ENCODE results near the gene NSF. TPM values are rescaled to one million over a fixed set of nuclear protein-coding genes. Genes with fewer than 3 reads are reported as not detected.
"Not testable (repeated sequence)": the region's sequence is repeated elsewhere in the genome, so short reads cannot be mapped to it uniquely, and the experiment has no call there.

Gene NSF
- total RNA-seq, 4 donors from 2014 or later = 20.9 to 30.8 (median 24.5) TPM

DNA sequence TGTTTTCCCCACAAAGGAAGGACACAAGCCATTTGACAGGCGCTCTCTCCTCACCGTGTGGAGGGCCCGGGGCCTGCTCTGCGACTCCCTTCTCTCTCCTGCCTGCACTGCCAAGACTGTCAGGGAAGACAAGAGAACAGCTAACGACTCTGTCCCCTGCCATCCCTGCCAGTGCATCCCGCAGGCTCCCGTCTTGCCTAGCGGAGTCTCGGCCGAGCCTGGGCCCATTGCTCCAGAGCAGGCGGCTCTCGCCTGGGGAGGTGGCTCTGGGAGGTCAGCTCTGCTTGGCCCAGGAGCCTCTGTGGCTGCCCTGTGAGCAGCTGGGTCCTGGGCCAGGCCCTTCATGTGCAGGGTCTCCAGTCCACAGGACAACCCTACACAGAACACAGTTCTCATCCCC, 175.0 kb downstream of the NSF start:
- Histone ChIP-seq H3K36me3 (no peaks in the 10 kb centered on the region), H3K27ac (no peak overlapping the region), H3K4me1 (peaks cover 0 to 31% (median 0%) of the 10 kb centered on the region in 3 donors), H3K4me3 (no peak overlapping the region), H3K27me3 (peaks cover 0 to 17% (median 0%) of the 10 kb centered on the region in 4 donors), H3K9me3 (no peaks in the 10 kb centered on the region)
- WGBS, 2 donors = 63 to 89% methylated on average over 4 to 5 of the region's 12 CpGs
- no peak for DNase-seq
- no peak for TF ChIP-seq POLR2A (IDR thresholded peaks at IDR 0.05)
- TF ChIP-seq, protein P1, sequence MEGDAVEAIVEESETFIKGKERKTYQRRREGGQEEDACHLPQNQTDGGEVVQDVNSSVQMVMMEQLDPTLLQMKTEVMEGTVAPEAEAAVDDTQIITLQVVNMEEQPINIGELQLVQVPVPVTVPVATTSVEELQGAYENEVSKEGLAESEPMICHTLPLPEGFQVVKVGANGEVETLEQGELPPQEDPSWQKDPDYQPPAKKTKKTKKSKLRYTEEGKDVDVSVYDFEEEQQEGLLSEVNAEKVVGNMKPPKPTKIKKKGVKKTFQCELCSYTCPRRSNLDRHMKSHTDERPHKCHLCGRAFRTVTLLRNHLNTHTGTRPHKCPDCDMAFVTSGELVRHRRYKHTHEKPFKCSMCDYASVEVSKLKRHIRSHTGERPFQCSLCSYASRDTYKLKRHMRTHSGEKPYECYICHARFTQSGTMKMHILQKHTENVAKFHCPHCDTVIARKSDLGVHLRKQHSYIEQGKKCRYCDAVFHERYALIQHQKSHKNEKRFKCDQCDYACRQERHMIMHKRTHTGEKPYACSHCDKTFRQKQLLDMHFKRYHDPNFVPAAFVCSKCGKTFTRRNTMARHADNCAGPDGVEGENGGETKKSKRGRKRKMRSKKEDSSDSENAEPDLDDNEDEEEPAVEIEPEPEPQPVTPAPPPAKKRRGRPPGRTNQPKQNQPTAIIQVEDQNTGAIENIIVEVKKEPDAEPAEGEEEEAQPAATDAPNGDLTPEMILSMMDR (IDR thresholded peaks at IDR 0.05) = no peak
- intact Hi-C loops (cut with DNase I) = no loop called here

DNA sequence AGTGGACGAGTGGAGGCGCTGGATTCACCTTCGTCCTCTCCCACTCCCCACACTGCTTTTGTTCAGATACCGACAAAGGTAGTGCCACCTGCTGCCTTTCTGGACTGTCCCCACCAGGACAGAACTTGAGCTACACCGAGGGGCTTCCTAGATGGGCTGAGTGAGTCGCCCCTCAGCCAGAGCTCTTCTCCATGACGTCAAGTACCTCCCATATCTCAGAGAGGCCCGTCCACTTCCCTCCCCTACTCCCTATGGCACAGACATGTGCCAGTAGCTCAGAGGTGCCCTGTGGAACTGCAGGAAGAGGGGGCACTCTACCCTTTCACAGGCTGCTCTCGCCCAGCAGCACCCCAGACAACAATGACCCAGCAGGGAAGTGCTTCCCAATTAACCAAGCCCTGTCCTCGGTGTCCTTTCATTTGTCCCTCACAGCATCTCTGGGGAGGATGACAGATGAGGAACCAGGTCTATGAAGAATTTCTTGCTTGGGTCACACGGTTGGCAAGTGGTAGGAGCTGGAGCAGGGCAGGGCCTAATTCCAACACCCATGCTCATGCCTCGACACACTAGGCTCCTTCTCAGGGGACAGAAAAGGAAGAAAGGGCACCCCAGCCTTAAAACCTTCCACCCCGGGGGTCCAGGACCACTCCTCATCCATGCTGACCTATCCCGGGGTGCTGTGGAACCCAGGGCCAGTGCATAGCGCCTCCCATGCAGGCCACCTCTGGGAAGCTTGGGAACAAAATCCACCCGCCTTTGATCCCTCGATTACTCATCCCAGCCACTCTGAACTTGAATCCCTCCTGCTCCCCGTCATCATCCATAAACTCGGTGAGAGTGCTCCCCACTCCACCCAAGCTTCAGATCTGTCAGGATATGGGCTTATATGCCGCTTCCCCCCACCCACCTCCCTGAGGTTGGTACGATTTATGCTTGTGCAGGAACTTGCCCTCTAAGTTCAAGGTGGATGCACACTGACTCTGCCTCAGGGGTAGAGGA, 176.3 kb downstream of the NSF start:
- H3K4me1 ChIP-seq = peaks cover 0 to 39% (median 4%) of the 10 kb centered on the region in 3 donors
- H3K27me3 ChIP-seq = peaks cover 0 to 27% (median 0%) of the 10 kb centered on the region in 4 donors
- no peak for TF ChIP-seq POLR2A (IDR thresholded peaks at IDR 0.05)
- TF ChIP-seq, protein P1 (IDR thresholded peaks at IDR 0.05) = no peak
- H3K36me3 ChIP-seq = no peaks in the 10 kb centered on the region
- 82 to 86% methylated on average over 17 to 20 of the region's 21 CpGs for WGBS, 2 donors
- H3K27ac ChIP-seq = no peak overlapping the region
- no peak for DNase-seq
- no peaks in the 10 kb centered on the region for H3K9me3 ChIP-seq
- H3K4me3 ChIP-seq = no peak overlapping the region
- intact Hi-C loops (cut with DNase I) = no loop called here

DNA sequence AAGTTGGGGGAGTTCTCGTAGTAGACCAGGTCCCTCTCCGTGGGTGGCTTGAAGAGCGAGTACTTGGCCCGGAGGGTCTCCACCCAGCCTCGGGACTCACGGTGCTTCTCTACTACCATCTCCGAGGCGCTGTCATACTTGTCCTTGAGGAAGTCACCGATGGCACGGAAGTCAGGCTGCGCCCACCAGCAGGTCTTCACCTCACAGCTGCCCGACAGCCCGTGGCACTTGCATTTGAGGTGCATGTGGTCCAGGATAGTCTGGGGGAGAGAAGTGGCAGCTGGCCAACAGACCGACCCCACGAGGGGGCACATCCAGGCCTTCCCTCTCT, 178.0 kb downstream of the NSF start:
- no peak for TF ChIP-seq POLR2A (IDR thresholded peaks at IDR 0.05)
- TF ChIP-seq, protein P1 (IDR thresholded peaks at IDR 0.05) = no peak
- Histone ChIP-seq H3K4me1 (peaks cover 3 to 50% (median 10%) of the 10 kb centered on the region in 3 donors), H3K4me3 (no peak overlapping the region), H3K27ac (no peak overlapping the region), H3K27me3 (peaks cover 0 to 44% (median 0%) of the 10 kb centered on the region in 4 donors), H3K9me3 (no peaks in the 10 kb centered on the region), H3K36me3 (no peaks in the 10 kb centered on the region)
- WGBS, 2 donors = 87 to 94% methylated on average over 2 to 12 of the region's 15 CpGs
- no peak for DNase-seq
- intact Hi-C loops (cut with DNase I) = no loop called here

DNA sequence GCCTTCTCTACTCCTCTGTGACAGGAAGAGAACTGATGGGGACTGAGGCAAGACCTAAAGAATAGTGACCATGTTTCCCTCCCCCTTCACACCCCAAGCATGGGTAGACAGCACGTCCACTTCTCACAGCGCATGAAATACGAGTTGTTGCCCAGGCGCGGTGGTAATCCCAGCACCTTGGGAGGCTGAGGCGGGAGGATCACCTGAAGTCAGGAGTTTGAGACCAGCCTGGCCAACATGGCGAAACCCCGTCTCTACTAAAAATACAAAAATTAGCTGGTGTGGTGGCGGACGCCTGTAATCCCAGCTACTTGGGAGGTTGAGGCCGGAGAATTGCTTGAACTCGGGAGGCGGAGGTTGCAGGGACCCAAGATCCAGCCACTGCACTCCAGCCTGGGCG, 178.4 kb downstream of the NSF start:
- H3K27ac ChIP-seq; H3K4me3 ChIP-seq; H3K9me3 ChIP-seq; H3K36me3 ChIP-seq; intact Hi-C loops (cut with DNase I); DNase-seq: not testable (repeated sequence)
- WGBS, 2 donors = 78 to 94% methylated on average over 6 to 7 of the region's 14 CpGs
- peaks cover 0 to 48% (median 0%) of the 10 kb centered on the region in 4 donors for H3K27me3 ChIP-seq
- H3K4me1 ChIP-seq = peaks cover 3 to 50% (median 10%) of the 10 kb centered on the region in 3 donors

DNA sequence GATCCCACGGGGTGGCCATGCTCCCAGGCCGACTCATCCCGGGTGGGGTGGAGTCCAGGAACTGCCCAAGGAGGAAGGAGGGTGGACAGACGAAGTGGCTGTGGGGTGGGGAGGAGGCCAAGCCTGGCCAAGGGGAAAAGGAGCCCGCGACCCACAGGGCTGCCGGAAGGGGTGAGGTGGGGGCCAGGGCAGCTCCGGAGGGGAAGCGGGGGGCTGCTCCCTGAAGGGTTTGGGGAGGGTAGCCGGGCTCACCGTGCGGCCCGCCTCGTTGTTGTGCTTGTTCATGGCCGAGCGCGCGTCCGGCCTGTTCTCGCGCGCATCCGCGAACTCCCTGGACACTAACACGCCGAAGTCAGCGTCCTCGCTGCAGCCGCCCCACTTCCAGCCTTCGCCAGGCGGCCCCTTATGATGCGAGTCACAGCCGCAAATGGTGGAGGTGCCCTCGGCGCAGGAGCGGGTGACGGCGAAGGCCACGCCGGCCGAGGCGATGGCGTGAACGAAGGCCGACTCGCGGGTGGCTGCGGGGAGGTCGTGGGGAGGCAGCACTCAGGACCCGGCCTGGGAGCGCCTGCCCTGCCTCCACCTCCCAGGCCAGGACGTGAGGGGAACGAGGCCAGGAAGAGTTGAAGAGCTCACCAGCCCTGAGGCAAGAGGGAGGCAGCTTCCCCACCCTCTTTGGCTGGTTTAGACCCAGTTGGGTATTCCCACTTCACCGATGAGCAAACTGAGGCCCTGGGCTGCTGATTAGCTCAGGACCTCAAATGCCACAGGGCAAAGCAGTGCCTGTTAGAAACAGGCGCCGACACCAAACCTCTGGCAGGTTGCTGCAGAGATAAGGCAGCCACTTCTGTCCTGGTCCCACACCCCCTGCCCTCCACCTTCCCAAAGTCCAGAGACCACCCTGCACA, 179.3 kb downstream of the NSF start:
- no peak for DNase-seq
- Histone ChIP-seq H3K27ac (no peak overlapping the region), H3K36me3 (no peaks in the 10 kb centered on the region), H3K27me3 (peaks cover 0 to 51% (median 0%) of the 10 kb centered on the region in 4 donors), H3K4me1 (peaks cover 3 to 41% (median 10%) of the 10 kb centered on the region in 3 donors), H3K4me3 (peak overlapping the region in 2 of 4 donors; percentile 21 to 48), H3K9me3 (no peaks in the 10 kb centered on the region)
- TF ChIP-seq POLR2A (IDR thresholded peaks at IDR 0.05) = no peak
- TF ChIP-seq, protein P1 (IDR thresholded peaks at IDR 0.05) = no peak
- intact Hi-C loops (cut with DNase I) = no loop called here
- WGBS, 2 donors = 57% methylated on average over 10 to 24 of the region's 56 CpGs
